ENCODE results near the gene RFPL3.

GRCh38 chr22:32310777-32311176 lies 46.9 kb upstream of the RFPL3 start:
- TF ChIP-seq EZH2 (IDR thresholded peaks at IDR 0.05; ENCODE audit: low read length, unreplicated experiment) (no peak), CTCF (conservative IDR thresholded peaks at IDR 0.05; ENCODE audit: low read depth, low read length) (no peak)
